KOPT-K1 (cell line): ENCODE results near the gene TACR3.
"Not testable (repeated sequence)": the region's sequence is repeated elsewhere in the genome, so short reads cannot be mapped to it uniquely, and the experiment has no call there.

ENCODE experiments used
- H3K27ac ChIP-seq: fragments of 200-600 bp; sonication (generic); 2 replicates; pipeline ENCODE4 v1.5.1; 2016; ENCODE audit warnings: antibody characterized with exemption, mild to moderate bottlenecking, low read depth, low read length; ENCODE audit not compliant: poor library complexity, severe bottlenecking
- H3K36me3 ChIP-seq: fragments of 200-600 bp; sonication (generic); 2 replicates; pipeline ENCODE4 v1.5.1; 2017; ENCODE audit warnings: antibody characterized with exemption, mild to moderate bottlenecking, low read length, moderate library complexity; ENCODE audit not compliant: insufficient read depth
- H3K9me3 ChIP-seq: fragments of 200-600 bp; sonication (generic); 2 replicates; pipeline ENCODE4 v1.5.1; 2017; ENCODE audit warnings: antibody characterized with exemption, low read length, mild to moderate bottlenecking; ENCODE audit not compliant: insufficient read depth, poor library complexity, severe bottlenecking

The TACR3 gene

GRCh38 chr4:103634236-103634635, 85.5 kb downstream of the TACR3 start:
- Histone ChIP-seq H3K27ac (no peak overlapping the region), H3K36me3 (no peaks in the 10 kb centered on the region), H3K9me3 (no peaks in the 10 kb centered on the region)

GRCh38 chr4:103626296-103626695, 93.5 kb downstream of the TACR3 start:
- H3K9me3 ChIP-seq: no peaks in the 10 kb centered on the region
- no peak overlapping the region for H3K27ac ChIP-seq
- no peaks in the 10 kb centered on the region for H3K36me3 ChIP-seq

GRCh38 chr4:103591841-103592240, 127.9 kb downstream of the TACR3 start:
- no peaks in the 10 kb centered on the region for H3K9me3 ChIP-seq
- H3K36me3 ChIP-seq: no peaks in the 10 kb centered on the region
- no peak overlapping the region for H3K27ac ChIP-seq

GRCh38 chr4:103567591-103567990, 152.2 kb downstream of the TACR3 start:
- Histone ChIP-seq H3K27ac (no peak overlapping the region), H3K36me3 (no peaks in the 10 kb centered on the region), H3K9me3 (no peaks in the 10 kb centered on the region)

- H3K9me3 ChIP-seq, H3K36me3 ChIP-seq, H3K27ac ChIP-seq: not testable (repeated sequence)
Observed at GRCh38 chr4:103559178-103559577, 160.6 kb downstream of the TACR3 start.
